Erythroblast (primary cell): ENCODE results near the gene CRB3.
A peak's percentile ranks its signal among the peaks of the same experiment; 100 is the strongest.
"Not testable (repeated sequence)": the region's sequence is repeated elsewhere in the genome, so short reads cannot be mapped to it uniquely, and the experiment has no call there.

Experiments
- DNase-seq, 2 experiments: peaks; one replicate each; lab custom pipeline; 2025; lab: John Stamatoyannopoulos, UW
- GATA1 ChIP-seq: IDR thresholded peaks from 2 replicates; pipeline ENCODE4 v1.6.1; 2011; ENCODE audit warnings: low read depth, mild to moderate bottlenecking, control low read depth, low read length, moderate library complexity
- POLR2A ChIP-seq: IDR thresholded peaks from 2 replicates; pipeline ENCODE4 v1.6.1; 2011; ENCODE audit warnings: mild to moderate bottlenecking, low read length

Gene CRB3

DNA sequence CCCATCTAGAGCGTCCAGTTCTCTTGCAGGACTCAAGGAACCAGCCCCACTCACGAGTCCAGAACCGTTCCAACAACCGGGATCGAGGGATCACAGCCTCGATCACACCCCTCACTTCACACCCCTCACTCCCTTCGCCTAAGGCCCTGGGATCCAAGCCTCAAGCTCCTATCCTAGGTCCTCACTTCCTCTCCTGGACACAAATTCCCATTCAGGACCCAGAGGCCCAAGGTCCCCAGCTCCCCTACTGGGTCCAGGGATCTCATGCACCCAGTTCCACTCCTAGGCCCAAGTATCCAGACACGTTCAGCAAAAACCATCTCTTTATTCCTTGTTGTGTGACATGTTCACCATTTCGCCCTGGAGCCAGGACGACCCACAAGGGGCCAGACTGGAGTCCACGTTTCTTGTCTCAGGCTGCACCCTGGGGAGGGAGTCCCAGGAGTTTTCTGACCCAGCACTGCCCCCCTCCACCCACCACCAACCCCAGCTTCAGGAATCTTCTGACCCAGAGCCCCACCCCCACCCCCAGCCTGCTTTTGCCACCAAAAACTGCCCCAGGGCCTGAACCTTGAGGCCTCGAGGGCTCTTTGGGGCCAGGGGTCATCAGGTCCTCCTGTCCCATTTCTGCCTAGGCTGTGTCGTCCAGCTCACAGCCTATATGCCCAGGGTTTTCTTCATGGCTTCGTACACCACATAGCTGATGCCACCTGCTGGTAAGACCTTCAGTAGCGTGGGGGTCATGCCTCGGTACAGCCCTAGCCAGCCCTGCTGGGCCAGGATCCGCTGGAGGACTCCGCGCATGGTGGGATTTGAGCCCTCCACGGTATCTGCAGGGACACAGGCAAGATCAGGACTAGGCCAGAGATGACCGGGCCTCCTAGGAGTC, 38.1 kb upstream of the CRB3 start:
- DNase-seq: peak in 1 of 2 experiments; percentile 42
- no peak for TF ChIP-seq GATA1
- no peak for TF ChIP-seq POLR2A

DNA sequence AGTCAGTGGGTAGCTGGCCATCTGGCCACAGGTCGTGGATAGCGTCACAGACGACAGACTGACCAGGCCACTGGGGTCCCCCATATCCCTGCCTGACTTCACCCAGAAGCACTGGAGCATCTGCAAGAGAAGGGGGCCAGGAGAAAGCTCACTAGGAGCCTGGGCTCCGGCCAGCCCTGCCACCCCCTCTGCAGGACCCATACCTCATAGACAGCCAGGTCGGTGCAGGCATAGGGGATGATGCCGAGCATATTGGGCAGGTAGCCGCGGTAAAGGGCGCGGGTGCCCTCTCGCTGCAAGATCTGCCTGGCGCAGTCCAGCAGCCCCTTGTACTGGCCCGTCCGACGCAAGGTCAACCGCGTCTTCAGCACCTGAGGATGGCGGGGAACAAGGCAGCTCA, 36.9 kb upstream of the CRB3 start:
- DNase-seq: no peak
- TF ChIP-seq GATA1 (no peak), POLR2A (no peak)

DNA sequence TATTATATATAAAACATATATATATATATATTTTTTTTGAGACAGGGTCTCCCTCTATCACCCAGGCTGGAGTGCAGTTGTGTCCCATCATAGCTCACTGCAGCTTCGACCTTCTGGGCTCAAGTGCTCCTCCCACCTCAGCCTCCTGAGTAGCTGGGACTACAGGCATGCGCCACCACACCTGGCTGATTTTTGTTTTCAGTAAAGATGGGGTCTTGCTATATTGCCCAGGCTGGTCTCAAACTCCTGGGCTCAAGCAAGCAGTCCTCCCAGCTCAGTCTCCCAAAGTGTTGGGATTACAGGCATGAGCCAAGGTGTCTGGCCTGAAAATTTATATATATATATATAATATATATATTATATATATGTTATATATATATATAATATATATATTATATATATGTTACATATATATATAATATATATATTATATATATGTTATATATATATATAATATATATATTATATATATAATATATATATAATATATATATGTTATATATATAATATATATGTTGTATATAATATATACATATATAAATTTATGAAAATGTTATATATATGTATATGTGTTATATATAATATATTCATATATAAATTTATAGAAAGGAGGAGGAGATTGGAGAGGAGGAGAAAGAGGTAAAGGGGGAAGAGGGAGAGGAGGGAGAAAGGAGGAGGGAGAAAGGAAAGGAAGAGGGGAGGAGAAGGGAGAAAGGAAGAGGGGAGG, 35.2 kb upstream of the CRB3 start:
- DNase-seq: not testable (repeated sequence)

DNA sequence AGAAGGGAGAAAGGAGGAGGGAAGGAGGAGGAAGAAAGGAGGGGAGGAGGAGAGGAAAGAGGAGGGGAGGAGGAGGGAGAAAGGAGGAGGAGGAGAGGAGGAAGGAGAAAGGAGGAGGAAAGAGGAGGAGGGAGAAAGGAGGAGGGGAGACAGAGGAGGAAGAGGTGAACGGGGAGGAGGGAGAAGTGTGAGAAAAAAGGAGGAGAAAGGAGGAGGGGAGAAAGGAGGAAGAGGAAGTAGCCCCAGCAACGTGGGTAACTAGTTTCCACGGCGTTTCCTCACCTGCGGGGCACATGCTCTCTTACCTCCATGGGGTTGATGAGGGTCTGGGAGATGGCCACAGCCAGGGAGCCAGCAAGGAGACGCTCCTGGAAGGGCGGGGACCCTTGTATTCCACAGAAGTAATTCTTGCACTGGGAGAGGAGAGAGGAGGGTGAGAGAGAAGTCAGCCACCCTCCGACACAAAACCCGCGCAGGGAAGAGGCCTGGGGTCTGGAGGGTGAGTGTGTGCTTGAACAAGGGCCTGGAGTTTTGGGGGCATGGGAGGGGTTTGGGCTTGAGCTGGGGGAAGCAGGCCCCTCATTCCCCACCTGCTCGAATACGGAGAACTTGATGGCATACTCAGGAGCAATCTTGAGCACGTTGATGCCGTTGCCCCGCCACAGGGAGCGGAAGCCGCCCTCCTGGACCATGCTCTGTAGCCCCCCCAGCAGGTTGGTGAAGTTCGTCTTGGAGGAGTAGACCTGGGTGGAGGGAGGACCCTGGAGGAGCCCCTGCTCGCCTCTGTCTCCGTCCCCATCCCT, 34.5 kb upstream of the CRB3 start:
- no peak for DNase-seq
- no peak for TF ChIP-seq POLR2A
- TF ChIP-seq GATA1: no peak

DNA sequence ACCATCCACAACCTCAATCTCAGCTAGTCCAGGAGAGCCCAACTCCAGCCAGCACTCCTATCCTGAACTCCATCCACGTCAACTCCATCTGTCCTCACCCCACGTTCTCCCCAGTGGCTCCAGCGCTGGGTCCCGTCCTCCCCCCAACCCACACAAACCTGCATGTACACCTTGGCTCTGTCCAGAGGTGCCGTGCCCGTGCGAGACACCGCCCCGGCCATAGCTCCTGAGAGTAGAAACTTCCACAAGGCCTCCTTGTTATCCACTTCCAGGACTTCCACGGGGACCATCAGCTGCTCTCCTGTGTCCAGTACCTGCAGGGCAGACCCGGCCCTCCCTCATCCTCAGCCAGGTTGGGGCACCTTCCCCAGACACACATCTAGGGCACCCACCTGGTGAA, 32.2 kb upstream of the CRB3 start:
- TF ChIP-seq GATA1 (no peak), POLR2A (no peak)
- no peak for DNase-seq

DNA sequence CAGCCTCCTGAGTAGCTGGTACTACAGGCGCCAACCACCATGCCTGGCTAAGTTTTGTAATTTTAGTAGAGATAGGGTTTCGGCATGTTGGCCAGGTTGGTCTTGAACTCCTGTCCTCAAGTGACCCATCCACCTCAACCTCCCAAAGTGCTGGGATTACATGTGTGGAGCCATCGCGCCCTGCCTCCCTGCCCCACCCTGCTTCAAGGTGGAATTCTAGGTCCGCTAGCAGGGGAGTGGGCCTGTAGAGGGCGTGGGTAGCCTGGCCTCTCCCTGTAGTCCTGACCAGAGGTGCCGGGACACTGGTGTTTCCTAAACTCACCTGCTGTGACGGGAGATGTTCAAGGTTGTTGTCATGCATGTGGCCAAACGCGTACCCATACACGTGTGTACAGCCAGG, 30.9 kb upstream of the CRB3 start:
- TF ChIP-seq POLR2A (no peak), GATA1 (no peak)
- no peak for DNase-seq

DNA sequence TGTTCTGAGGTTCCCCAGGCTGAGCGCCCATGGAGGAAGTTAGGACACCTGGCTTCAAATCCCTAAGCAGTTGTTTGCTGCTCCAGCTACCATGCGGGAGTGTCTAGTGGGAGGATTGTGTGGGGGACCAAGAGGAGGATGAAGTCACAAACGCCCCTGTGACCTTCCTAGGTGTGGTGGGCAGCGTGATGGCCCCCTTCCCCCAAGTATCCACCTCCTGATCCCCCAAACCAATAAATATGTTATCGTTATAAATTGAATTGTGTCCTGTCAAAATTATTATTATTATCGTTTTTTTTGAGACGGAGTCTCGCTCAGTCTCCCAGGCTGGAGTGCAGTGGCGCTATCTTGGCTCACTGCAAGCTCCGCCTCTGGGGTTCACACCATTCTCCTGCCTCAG, 30.4 kb upstream of the CRB3 start, which contains the start of gene SLC25A41:
Gene SLC25A41, minus strand, starts transcription at position 101 of the 400 bp plus-strand sequence. Its CDS starts 70 bp downstream, at position 31.
- TF ChIP-seq GATA1 (no peak), POLR2A (no peak)
- DNase-seq: no peak

DNA sequence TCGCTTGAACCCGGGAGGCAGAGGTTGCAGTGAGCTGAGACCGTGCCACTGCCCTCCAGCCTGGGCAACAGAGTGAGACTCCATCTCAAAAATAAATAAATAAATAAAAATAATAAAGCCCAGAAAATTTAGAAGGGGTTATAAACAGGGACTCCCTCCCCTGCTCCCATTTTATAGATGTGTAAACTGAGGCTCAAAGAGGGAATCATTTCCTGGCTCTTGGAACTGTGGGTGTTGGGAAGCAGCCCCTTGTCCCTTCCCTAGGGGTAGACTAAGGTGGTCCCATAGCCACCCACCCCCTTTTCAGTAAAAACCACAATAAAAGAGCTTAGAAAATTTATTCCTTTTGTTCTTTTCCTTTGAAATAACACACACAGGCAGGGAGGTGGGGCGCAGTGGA, 24.3 kb upstream of the CRB3 start:
- TF ChIP-seq GATA1 (no peak), POLR2A (no peak)

DNA sequence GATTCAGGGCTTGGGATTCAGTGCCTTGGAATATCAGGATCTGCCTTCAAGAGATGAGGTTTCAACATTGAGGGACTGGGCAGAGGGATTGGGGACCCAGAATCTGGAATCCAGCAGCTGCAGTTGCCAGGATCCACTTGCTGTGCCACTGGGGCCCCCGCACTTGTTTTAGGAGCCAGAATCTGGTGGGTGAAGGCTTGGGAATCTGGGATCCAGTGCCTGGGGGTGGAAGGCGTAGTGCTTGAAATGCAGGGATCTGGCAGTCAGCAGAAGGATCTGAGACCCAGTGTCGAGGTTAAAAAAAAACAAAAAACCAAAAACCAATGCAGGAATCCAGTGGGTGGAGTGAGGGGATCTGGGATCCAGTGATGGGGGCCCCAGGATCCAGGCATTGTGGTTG, 23.2 kb upstream of the CRB3 start:
- no peak for DNase-seq
- TF ChIP-seq GATA1 (no peak), POLR2A (no peak)

More for the DNA sequence above, 24.3 kb upstream of the CRB3 start:
- DNase-seq: no peak

DNA sequence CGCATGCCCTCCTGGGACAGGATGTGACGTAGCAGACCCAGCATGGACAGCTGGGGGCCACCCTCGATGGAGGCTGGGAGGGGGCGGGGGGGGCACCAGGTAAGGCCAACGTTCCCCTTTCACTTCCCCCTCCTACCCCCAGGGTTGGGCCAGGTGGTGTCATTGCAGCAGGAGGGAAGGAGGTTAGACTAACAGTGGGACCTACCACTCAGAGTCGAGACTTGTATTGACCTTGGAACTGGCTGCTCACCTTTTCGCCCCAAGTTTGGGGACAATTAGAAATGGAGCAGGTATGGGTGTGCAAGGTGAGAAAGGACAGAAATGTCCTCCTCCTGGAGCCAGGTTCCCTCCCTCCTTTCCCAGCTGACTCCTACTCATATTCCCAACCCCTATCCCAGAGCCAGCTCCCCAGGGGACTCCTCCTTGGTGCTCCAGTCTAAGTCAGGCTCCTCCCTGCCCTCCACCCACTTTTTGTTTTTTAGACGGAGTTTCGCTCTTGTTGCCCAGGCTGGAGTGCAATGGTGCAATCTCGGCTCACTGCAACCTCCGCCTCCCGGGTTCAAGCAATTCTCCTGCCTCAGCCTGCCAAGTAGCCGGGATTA, 21.9 kb upstream of the CRB3 start:
- DNase-seq: no peak
- no peak for TF ChIP-seq POLR2A
- no peak for TF ChIP-seq GATA1

DNA sequence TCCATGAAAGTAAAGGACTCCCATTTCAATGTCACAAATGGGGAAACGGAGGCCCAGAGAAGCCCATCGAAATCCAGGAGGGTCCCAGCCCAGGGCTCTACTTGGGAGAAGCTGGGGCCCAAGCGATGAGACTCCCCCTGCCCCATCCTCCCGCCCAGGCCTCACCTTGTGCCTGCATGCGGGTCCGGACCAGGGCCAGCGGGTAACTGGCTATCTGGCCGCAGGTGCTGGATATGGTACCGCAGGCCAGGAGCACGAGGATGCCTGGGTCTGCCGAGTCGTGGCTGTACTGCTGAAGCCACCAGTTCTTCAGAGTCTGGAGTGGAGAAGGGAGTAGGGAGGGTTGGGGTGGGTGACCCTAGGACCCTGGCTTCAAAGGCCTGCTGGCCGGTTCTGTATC, 20.1 kb upstream of the CRB3 start:
- no peak for DNase-seq
- TF ChIP-seq GATA1 (no peak), POLR2A (no peak)

DNA sequence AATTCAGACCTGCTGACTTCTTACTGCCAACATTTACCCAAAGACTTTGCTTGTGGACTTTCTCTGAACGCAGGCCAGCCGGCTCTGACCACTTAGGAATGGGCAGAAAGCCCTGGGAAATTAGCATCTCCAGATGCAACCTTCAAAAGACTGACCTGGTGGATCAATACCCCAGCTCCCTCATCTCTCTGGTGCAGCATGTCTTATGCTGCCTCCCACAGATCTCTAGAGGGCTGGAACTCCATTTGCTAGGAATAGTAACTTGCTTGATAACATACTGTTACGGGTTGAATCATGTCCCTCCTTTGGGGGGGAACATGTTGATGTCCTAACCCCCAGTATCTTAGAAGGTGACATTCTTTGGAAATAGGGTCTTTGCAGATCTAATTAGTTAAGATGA, 17.6 kb upstream of the CRB3 start:
- TF ChIP-seq POLR2A (no peak), GATA1 (no peak)
- DNase-seq: no peak

DNA sequence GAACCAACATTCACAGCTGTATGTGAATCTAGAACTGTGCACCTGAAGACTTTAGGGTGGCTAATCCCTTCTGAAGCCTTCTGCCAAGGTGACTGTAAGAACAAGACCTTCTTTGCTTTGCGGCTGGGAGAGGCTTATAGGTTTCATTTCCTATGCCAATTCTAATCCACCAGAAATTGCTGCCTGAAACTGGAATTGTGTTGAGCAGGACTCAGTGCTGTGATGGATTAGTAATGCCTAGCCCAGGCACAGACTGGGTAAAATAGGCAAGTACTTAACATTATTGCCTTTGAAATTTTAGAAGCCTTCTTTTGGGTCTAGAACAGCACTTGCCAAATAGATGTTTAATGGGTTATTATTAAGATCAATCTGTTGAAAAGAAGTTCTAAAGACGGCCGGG, 16.0 kb upstream of the CRB3 start:
- no peak for TF ChIP-seq POLR2A
- TF ChIP-seq GATA1: no peak
- DNase-seq: no peak

DNA sequence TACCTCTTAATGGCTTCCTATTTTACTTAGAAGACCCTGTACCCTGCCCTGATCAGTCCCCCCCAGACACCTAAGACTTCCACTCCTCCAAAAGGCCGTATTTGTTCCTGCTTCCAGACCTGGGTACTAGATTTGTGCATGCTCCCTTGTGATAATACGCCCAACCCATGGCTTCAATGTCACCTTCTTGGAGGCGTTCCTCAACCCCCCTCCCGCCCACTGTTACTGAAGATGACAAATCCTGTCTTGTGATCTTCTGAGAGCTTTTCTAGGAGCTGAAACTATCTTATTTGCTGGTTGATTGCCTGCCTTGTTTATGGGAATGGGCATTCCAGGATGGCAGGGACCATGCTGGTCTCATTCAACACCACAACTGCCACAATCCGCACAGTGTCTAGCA, 13.9 kb upstream of the CRB3 start:
- TF ChIP-seq POLR2A (no peak), GATA1 (no peak)
- no peak for DNase-seq
